Neural progenitor cell (in vitro differentiated cells): ENCODE measurements around the gene VWA2. TPM values are rescaled to one million over a fixed set of nuclear protein-coding genes. Genes with fewer than 3 reads are reported as not detected.

ENCODE experiments used
- DNase-seq: peaks from one replicate; pipeline ENCODE4 v3.0.0-alpha.2; 2016; ENCODE audit warnings: low spot score
- H2AFZ ChIP-seq: fragments of 200-600 bp; sonication (generic); replicated peaks from 2 replicates; pipeline ENCODE4 v1.6.1; 2016; ENCODE audit warnings: antibody characterized with exemption
- H3F3A ChIP-seq: fragments of 200-600 bp; sonication (generic); 2 replicates; pipeline ENCODE4 v1.6.1; 2016; ENCODE audit warnings: antibody characterized with exemption, low read depth
- H3K27ac ChIP-seq: fragments of 200-600 bp; sonication (generic); 2 replicates; pipeline ENCODE4 v1.5.1; 2016; ENCODE audit warnings: mild to moderate bottlenecking
- H3K27me3 ChIP-seq: fragments of 200-600 bp; sonication (generic); 2 replicates; pipeline ENCODE4 v1.6.1; 2016; ENCODE audit warnings: mild to moderate bottlenecking, moderate library complexity
- H3K36me3 ChIP-seq: fragments of 200-600 bp; sonication (generic); 2 replicates; pipeline ENCODE4 v1.5.1; 2016
- H3K4me1 ChIP-seq: fragments of 200-600 bp; sonication (generic); 2 replicates; pipeline ENCODE4 v1.6.1; 2016; ENCODE audit warnings: mixed run types
- H3K4me2 ChIP-seq: fragments of 200-600 bp; sonication (generic); 2 replicates; pipeline ENCODE4 v1.6.1; 2016
- H3K4me3 ChIP-seq: fragments of 200-600 bp; sonication (generic); 2 replicates; pipeline ENCODE4 v1.5.1; 2016
- H3K79me2 ChIP-seq: fragments of 200-600 bp; sonication (generic); 2 replicates; pipeline ENCODE4 v1.6.1; 2016; ENCODE audit warnings: low read depth
- H3K9ac ChIP-seq: fragments of 200-600 bp; sonication (generic); 2 replicates; pipeline ENCODE4 v1.6.1; 2016
- H3K9me3 ChIP-seq: fragments of 200-600 bp; sonication (generic); 2 replicates; pipeline ENCODE4 v1.5.1; 2016; ENCODE audit warnings: low read depth
- H4K20me1 ChIP-seq: fragments of 200-600 bp; sonication (generic); 2 replicates; pipeline ENCODE4 v1.6.1; 2016; ENCODE audit warnings: low read depth
- H3K27ac Mint-ChIP-seq: 3 replicates; pipeline ENCODE4 v1.8.0; 2021; ENCODE audit warnings: mixed read lengths
- H3K27me3 Mint-ChIP-seq: 2 replicates; pipeline ENCODE4 v1.8.0; 2022; ENCODE audit warnings: low read depth, mild to moderate bottlenecking, inconsistent platforms, moderate library complexity, mixed read lengths; ENCODE audit not compliant: insufficient read depth
- H3K36me3 Mint-ChIP-seq: 3 replicates; pipeline ENCODE4 v1.8.0; 2021; ENCODE audit warnings: mixed read lengths
- H3K4me1 Mint-ChIP-seq: 3 replicates; pipeline ENCODE4 v1.8.0; 2021; ENCODE audit warnings: mixed read lengths
- H3K4me3 Mint-ChIP-seq: 3 replicates; pipeline ENCODE4 v1.8.0; 2021; ENCODE audit warnings: mild to moderate bottlenecking, moderate library complexity, mixed read lengths
- H3K9me3 Mint-ChIP-seq: 3 replicates; pipeline ENCODE4 v1.8.0; 2020; ENCODE audit warnings: mixed read lengths
- EZH2 ChIP-seq: fragments of 200-600 bp; sonication (generic); IDR thresholded peaks from 2 replicates; pipeline ENCODE4 v1.6.1; 2017; ENCODE audit warnings: antibody characterized with exemption, mild to moderate bottlenecking, moderate library complexity
- EZH2phosphoT487 ChIP-seq: fragments of 200-600 bp; sonication (generic); IDR thresholded peaks from 2 replicates; pipeline ENCODE4 v1.6.1; 2017; ENCODE audit warnings: antibody characterized with exemption
- total RNA-seq: library from RNA; depleted of rRNA; stranded (reverse); fragments of >200 nt; gene quantifications from 2 replicates; pipeline ENCODE4 v1.2.3, GENCODE V29; 2015; ENCODE audit warnings: low replicate concordance
- TF ChIP-seq, protein P1 (sequence below): fragments of 200-600 bp; sonication (generic); IDR thresholded peaks from 2 replicates; pipeline ENCODE4 v1.5.1; 2017; ENCODE audit warnings: antibody characterized with exemption, mild to moderate bottlenecking

The VWA2 gene
- total RNA-seq, 1 donor from 2014 or later: not detected

- no peaks in the 10 kb centered on the region for H4K20me1 ChIP-seq
- no peaks in the 10 kb centered on the region for H3K9me3 ChIP-seq
- Mint-ChIP-seq H3K9me3 (peaks cover 8% of the 10 kb centered on the region), H3K4me3 (no peak overlapping the region), H3K27ac (no peak overlapping the region), H3K4me1 (peaks cover 16% of the 10 kb centered on the region), H3K36me3 (no peaks in the 10 kb centered on the region), H3K27me3 (peaks cover 21% of the 10 kb centered on the region)
- H3K27me3 ChIP-seq: no peaks in the 10 kb centered on the region
- H3K9ac ChIP-seq: no peak overlapping the region
- no peaks in the 10 kb centered on the region for H3K4me1 ChIP-seq
- no peak overlapping the region for H2AFZ ChIP-seq
- H3K27ac ChIP-seq: no peak overlapping the region
- no peak for TF ChIP-seq EZH2
- H3F3A ChIP-seq: no peaks in the 10 kb centered on the region
- H3K4me2 ChIP-seq: no peak overlapping the region
- DNase-seq: no peak
- no peaks in the 10 kb centered on the region for H3K36me3 ChIP-seq
- no peaks in the 10 kb centered on the region for H3K79me2 ChIP-seq
- no peak overlapping the region for H3K4me3 ChIP-seq
Observed at GRCh38 chr10:114250236-114250635, 11.2 kb downstream of the VWA2 start.

DNA sequence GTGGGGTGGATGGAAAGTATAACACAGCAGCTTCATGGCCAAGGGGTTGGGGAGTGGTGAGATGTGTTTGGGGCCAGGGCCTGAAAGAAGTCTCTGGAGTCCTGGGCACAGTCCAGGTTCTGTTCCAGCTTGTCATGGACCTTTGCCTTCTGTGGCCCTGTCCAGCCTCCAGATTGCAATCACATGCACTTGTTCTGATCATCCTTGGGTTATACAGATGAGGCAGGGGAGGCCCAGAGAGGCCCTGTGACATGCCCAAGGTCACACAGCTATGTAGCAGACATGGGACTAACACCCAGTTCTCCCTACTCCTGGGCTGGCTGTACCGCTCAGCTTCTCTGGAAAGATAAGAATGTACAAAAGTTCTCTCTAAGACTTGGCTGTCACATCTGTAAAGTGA is 11.7 kb downstream of the VWA2 start:
- Histone ChIP-seq H4K20me1 (no peaks in the 10 kb centered on the region), H3F3A (no peaks in the 10 kb centered on the region), H3K79me2 (no peaks in the 10 kb centered on the region), H3K9ac (no peak overlapping the region), H3K36me3 (no peaks in the 10 kb centered on the region), H2AFZ (no peak overlapping the region), H3K4me1 (no peaks in the 10 kb centered on the region), H3K4me2 (no peak overlapping the region), H3K27ac (no peak overlapping the region), H3K4me3 (no peak overlapping the region), H3K9me3 (no peaks in the 10 kb centered on the region), H3K27me3 (no peaks in the 10 kb centered on the region)
- peaks cover 8% of the 10 kb centered on the region for H3K9me3 Mint-ChIP-seq
- H3K36me3 Mint-ChIP-seq: no peaks in the 10 kb centered on the region
- no peak for DNase-seq
- no peak overlapping the region for H3K4me3 Mint-ChIP-seq
- peaks cover 19% of the 10 kb centered on the region for H3K27me3 Mint-ChIP-seq
- H3K4me1 Mint-ChIP-seq: peaks cover 12% of the 10 kb centered on the region
- TF ChIP-seq EZH2phosphoT487 (no peak), EZH2 (no peak)
- TF ChIP-seq, protein P1, sequence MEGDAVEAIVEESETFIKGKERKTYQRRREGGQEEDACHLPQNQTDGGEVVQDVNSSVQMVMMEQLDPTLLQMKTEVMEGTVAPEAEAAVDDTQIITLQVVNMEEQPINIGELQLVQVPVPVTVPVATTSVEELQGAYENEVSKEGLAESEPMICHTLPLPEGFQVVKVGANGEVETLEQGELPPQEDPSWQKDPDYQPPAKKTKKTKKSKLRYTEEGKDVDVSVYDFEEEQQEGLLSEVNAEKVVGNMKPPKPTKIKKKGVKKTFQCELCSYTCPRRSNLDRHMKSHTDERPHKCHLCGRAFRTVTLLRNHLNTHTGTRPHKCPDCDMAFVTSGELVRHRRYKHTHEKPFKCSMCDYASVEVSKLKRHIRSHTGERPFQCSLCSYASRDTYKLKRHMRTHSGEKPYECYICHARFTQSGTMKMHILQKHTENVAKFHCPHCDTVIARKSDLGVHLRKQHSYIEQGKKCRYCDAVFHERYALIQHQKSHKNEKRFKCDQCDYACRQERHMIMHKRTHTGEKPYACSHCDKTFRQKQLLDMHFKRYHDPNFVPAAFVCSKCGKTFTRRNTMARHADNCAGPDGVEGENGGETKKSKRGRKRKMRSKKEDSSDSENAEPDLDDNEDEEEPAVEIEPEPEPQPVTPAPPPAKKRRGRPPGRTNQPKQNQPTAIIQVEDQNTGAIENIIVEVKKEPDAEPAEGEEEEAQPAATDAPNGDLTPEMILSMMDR: no peak
- peak overlapping the region; percentile 42 for H3K27ac Mint-ChIP-seq

GRCh38 chr10:114252092-114252491 is 13.0 kb downstream of the VWA2 start:
- Mint-ChIP-seq H3K27ac (no peak overlapping the region), H3K36me3 (no peaks in the 10 kb centered on the region), H3K4me1 (peaks cover 12% of the 10 kb centered on the region), H3K9me3 (peaks cover 8% of the 10 kb centered on the region), H3K4me3 (no peak overlapping the region), H3K27me3 (peaks cover 19% of the 10 kb centered on the region)
- Histone ChIP-seq H2AFZ (no peak overlapping the region), H3K4me2 (no peak overlapping the region), H3K9me3 (no peaks in the 10 kb centered on the region), H3K79me2 (no peaks in the 10 kb centered on the region), H3K27me3 (no peaks in the 10 kb centered on the region), H3K36me3 (no peaks in the 10 kb centered on the region), H3K27ac (no peak overlapping the region), H3K4me1 (no peaks in the 10 kb centered on the region), H4K20me1 (no peaks in the 10 kb centered on the region), H3K4me3 (no peak overlapping the region), H3K9ac (no peak overlapping the region), H3F3A (no peaks in the 10 kb centered on the region)
- no peak for DNase-seq
- TF ChIP-seq EZH2phosphoT487: no peak
- TF ChIP-seq EZH2: no peak
- TF ChIP-seq, protein P1: no peak

DNA sequence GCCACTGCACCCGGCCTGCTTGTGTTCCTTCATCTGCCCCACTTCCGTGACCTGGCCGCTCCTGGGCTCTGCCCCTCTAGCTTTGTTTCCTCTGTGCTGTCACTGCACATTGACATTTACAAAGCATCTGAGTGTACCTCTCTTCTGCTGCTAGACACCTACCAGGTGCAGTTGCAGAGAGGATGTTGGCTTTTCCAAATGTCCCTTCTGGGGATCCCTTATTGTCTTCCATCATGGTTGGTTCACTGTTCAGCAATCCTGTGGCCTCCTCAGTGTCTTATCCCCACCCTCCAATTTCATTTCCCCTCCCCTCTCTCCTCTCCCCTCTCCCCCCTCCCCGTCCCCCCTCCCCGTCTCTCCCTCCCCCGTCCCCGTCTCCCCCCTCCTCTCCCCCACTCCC is 13.8 kb downstream of the VWA2 start:
- H3K79me2 ChIP-seq: no peaks in the 10 kb centered on the region
- H3F3A ChIP-seq: no peaks in the 10 kb centered on the region
- H3K27me3 ChIP-seq: no peaks in the 10 kb centered on the region
- TF ChIP-seq EZH2phosphoT487 (no peak), EZH2 (no peak)
- TF ChIP-seq, protein P1: no peak
- no peaks in the 10 kb centered on the region for H3K36me3 ChIP-seq
- DNase-seq: no peak
- H3K36me3 Mint-ChIP-seq: no peaks in the 10 kb centered on the region
- H3K4me2 ChIP-seq: no peak overlapping the region
- H3K9me3 ChIP-seq: no peaks in the 10 kb centered on the region
- H4K20me1 ChIP-seq: no peaks in the 10 kb centered on the region
- no peak overlapping the region for H3K4me3 ChIP-seq
- H2AFZ ChIP-seq: no peak overlapping the region
- no peak overlapping the region for H3K27ac Mint-ChIP-seq
- H3K9me3 Mint-ChIP-seq: peaks cover 8% of the 10 kb centered on the region
- peaks cover 15% of the 10 kb centered on the region for H3K4me1 Mint-ChIP-seq
- no peak overlapping the region for H3K27ac ChIP-seq
- H3K4me1 ChIP-seq: no peaks in the 10 kb centered on the region
- H3K4me3 Mint-ChIP-seq: no peak overlapping the region
- H3K27me3 Mint-ChIP-seq: peaks cover 19% of the 10 kb centered on the region
- H3K9ac ChIP-seq: no peak overlapping the region
